CD4-positive, alpha-beta T cell (primary cell): ENCODE results near the gene TMEM94. TPM values are rescaled to one million over a fixed set of nuclear protein-coding genes. Genes with fewer than 3 reads are reported as not detected.

Experiments
- ATAC-seq: fragments of 200-7000 bp; cut with Tn5 transposase; one replicate; pipeline ENCODE4 v1.10.0; 2022; ENCODE audit warnings: mild to moderate bottlenecking; ENCODE audit not compliant: poor library complexity
- CTCF ChIA-PET: fragments of 350-600 bp; sonication (Branson Sonifier 250); formaldehyde crosslinking; loops from one replicate; lab custom pipeline; 2021; ENCODE audit warnings: antibody characterized with exemption, inconsistent platforms; lab: Charles Lee
- POLR2A ChIA-PET: fragments of 350-600 bp; sonication (Branson Sonifier 250); formaldehyde crosslinking; loops from one replicate; lab custom pipeline; 2021; ENCODE audit warnings: antibody characterized with exemption, inconsistent platforms; lab: Charles Lee
- DNase-seq, 14 experiments: peaks; one replicate each; pipeline ENCODE4 v3.0.0-alpha.2; 2013 to 2020; ENCODE audit warnings: mixed read lengths in 2 of 14
- H3K27ac ChIP-seq, 2 donors: one replicate each; pipeline versions ENCODE4 v1.5.1 to v1.7.0; 2013; ENCODE audit warnings: low read length in 2 of 2, low read depth in 1 of 2, mild to moderate bottlenecking in 1 of 2
- H3K27me3 ChIP-seq, 2 experiments: 1 replicate in 1 of 2; 2 replicates in 1 of 2; pipeline versions ENCODE4 v1.6.1 to v1.7.0; 2013; ENCODE audit warnings: low read length in 2 of 2, control low read depth in 1 of 2, mild to moderate bottlenecking in 1 of 2, moderate library complexity in 1 of 2; ENCODE audit not compliant: insufficient read depth in 2 of 2, control insufficient read depth in 1 of 2
- H3K36me3 ChIP-seq: one replicate; pipeline ENCODE4 v1.6.1; 2013; ENCODE audit warnings: low read length, control low read depth; ENCODE audit not compliant: insufficient read depth
- H3K4me1 ChIP-seq: one replicate; pipeline ENCODE4 v1.6.1; 2013; ENCODE audit warnings: low read length, control low read depth; ENCODE audit not compliant: insufficient read depth
- H3K4me3 ChIP-seq: one replicate; pipeline ENCODE4 v1.5.1; 2013; ENCODE audit warnings: mild to moderate bottlenecking, low read length, moderate library complexity
- H3K9me3 ChIP-seq, 2 experiments: 1 replicate in 1 of 2; 2 replicates in 1 of 2; pipeline versions ENCODE4 v1.6.1 to v1.7.0; 2013; ENCODE audit warnings: low read length in 2 of 2, mild to moderate bottlenecking in 2 of 2, control low read depth in 1 of 2, moderate library complexity in 1 of 2; ENCODE audit not compliant: control insufficient read depth in 1 of 2, insufficient read depth in 1 of 2
- H3K27ac Mint-ChIP-seq: one replicate; pipeline ENCODE4 v1.8.0; 2020; ENCODE audit warnings: mixed read lengths
- H3K27me3 Mint-ChIP-seq: one replicate; pipeline ENCODE4 v1.8.0; 2021; ENCODE audit warnings: mixed read lengths
- H3K36me3 Mint-ChIP-seq: one replicate; pipeline ENCODE4 v1.8.0; 2021; ENCODE audit warnings: low read depth, mixed read lengths
- H3K4me1 Mint-ChIP-seq: one replicate; pipeline ENCODE4 v1.8.0; 2021; ENCODE audit warnings: low read depth, mixed read lengths
- H3K4me3 Mint-ChIP-seq: one replicate; pipeline ENCODE4 v1.8.0; 2020; ENCODE audit warnings: mild to moderate bottlenecking, mixed read lengths
- H3K9me3 Mint-ChIP-seq: one replicate; pipeline ENCODE4 v1.8.0; 2020; ENCODE audit warnings: mixed read lengths
- CTCF ChIP-seq: fragments of 200-600 bp; IDR thresholded peaks from one replicate; pipeline ENCODE4 v1.8.0; 2022; ENCODE audit warnings: antibody characterized with exemption, mild to moderate bottlenecking
- intact Hi-C, 2 experiments: fragments of 100-400 bp; cut with DNase I in 1 of 2; cut with micrococcal nuclease in 1 of 2; formaldehyde crosslinking; loops; one replicate each; pipeline versions ENCODE4 v1.15.1 to v1.9.0; 2023 to 2025; cut with DNase I, micrococcal nuclease
- total RNA-seq, 174 experiments: library from RNA in 2 of 174; stranded (reverse) in 2 of 174; gene quantifications; one replicate each; pipeline ENCODE4 v1.2.3 and lab custom pipeline; 2021 to 2026

Gene TMEM94
- total RNA-seq, 2 experiments from 2014 or later: 52.8 to 57.3 TPM

DNA sequence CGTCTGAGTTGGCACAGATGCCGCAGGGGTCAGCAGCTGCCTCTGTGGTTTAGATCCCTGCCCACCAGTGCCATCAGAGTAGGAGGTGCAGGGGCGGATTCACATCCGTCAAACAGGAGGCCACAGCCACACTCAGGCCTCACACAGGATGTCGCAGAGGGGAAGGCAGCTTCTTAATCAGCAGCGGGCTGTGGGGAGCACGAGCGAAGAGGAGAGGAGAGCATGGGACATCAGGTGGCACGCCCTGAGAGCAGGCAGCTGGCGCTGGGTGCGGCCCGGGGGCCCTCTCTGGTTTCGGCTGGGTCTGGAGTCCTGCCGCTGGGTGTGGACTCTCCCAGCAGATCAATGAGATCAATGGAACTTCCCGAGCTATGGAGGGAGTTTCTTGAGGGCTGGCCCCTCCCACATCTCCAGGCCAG lies 78.7 kb downstream of the TMEM94 start:
- peak in 13 of 14 experiments; percentile 31 to 87 (median 48) for DNase-seq
- H3K9me3 ChIP-seq: no peaks in the 10 kb centered on the region
- H3K9me3 Mint-ChIP-seq: no peaks in the 10 kb centered on the region
- no peaks in the 10 kb centered on the region for H3K27me3 ChIP-seq
- ChIA-PET POLR2A (interaction anchor here (0.6 to 2.5 kb wide), 7 partner anchors 9 to 79 kb away, joined by 3 to 16 read pairs (median 5); partner anchors contain the start of genes LLGL2, MYO15B, TMEM94 and TSEN54), CTCF (interaction anchor here (1.6 kb wide), 1 partner anchor 10 kb away, joined by 6 read pairs; the partner anchor contains the start of gene LLGL2)
- intact Hi-C loops: no loop called here
- peaks cover 16% of the 10 kb centered on the region for H3K36me3 Mint-ChIP-seq
- peaks cover 26% of the 10 kb centered on the region for H3K4me1 Mint-ChIP-seq
- peak; percentile 96 for ATAC-seq
- peak overlapping the region; percentile 38 for H3K4me3 Mint-ChIP-seq
- H3K36me3 ChIP-seq: peaks cover 12% of the 10 kb centered on the region
- no peaks in the 10 kb centered on the region for H3K27me3 Mint-ChIP-seq
- no peak for TF ChIP-seq CTCF
- peak overlapping the region; percentile 25 for H3K4me3 ChIP-seq
- peaks cover 25% of the 10 kb centered on the region for H3K4me1 ChIP-seq
- peak overlapping the region; percentile 87 for H3K27ac Mint-ChIP-seq
- H3K27ac ChIP-seq: peak overlapping the region; percentile 35 to 71

- H3K27me3 Mint-ChIP-seq: no peaks in the 10 kb centered on the region
- no peak overlapping the region for H3K4me3 Mint-ChIP-seq
- ATAC-seq (no peak), DNase-seq (no peak)
- Histone ChIP-seq H3K9me3 (no peaks in the 10 kb centered on the region), H3K4me1 (peaks cover 25% of the 10 kb centered on the region), H3K4me3 (no peak overlapping the region), H3K36me3 (peaks cover 14% of the 10 kb centered on the region), H3K27me3 (no peaks in the 10 kb centered on the region), H3K27ac (peak overlapping the region in 1 of 2 donors; percentile 71)
- CTCF ChIA-PET: no interaction called here
- no peaks in the 10 kb centered on the region for H3K9me3 Mint-ChIP-seq
- TF ChIP-seq CTCF: no peak
- H3K27ac Mint-ChIP-seq: peak overlapping the region; percentile 87
- POLR2A ChIA-PET: interaction anchor here (1.1 to 2.5 kb wide), 4 partner anchors 11 to 52 kb away, joined by 4 to 16 read pairs (median 10); partner anchors contain the start of genes LLGL2, MYO15B and TSEN54
- intact Hi-C loops: no loop called here
- peaks cover 26% of the 10 kb centered on the region for H3K4me1 Mint-ChIP-seq
- peaks cover 14% of the 10 kb centered on the region for H3K36me3 Mint-ChIP-seq
Measured at GRCh38 chr17:75535871-75536270, 79.4 kb downstream of the TMEM94 start.

DNA sequence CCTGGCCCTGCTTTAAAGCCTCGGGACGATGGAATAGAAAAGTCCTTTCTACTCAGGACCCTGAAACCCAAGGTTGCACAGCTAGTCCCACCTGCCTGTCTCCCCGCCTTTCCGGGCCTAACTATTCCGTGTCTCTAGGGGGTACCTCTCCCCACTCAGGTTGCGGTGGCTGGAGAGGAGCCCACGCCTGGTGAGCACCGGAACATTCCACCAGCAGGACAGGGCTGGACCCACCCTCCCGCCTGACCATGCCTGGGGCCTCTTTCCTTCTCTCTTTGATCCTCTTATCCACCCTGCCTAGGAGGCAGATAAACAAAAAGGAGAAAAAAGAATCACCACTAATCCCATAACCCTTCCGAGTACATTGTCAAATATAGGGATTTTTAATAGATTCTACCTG lies 79.9 kb downstream of the TMEM94 start:
- ATAC-seq: no peak
- ChIA-PET CTCF (no interaction called here), POLR2A (interaction anchor here (2.5 kb wide), 1 partner anchor 11 kb away, joined by 16 read pairs; the partner anchor contains the start of gene LLGL2)
- Mint-ChIP-seq H3K4me1 (peaks cover 26% of the 10 kb centered on the region), H3K36me3 (peaks cover 14% of the 10 kb centered on the region), H3K9me3 (no peaks in the 10 kb centered on the region), H3K27me3 (no peaks in the 10 kb centered on the region), H3K4me3 (no peak overlapping the region), H3K27ac (no peak overlapping the region)
- peaks cover 12% of the 10 kb centered on the region for H3K36me3 ChIP-seq
- intact Hi-C loops: no loop called here
- H3K27me3 ChIP-seq: no peaks in the 10 kb centered on the region
- TF ChIP-seq CTCF: no peak
- H3K4me1 ChIP-seq: peaks cover 25% of the 10 kb centered on the region
- DNase-seq: no peak
- H3K4me3 ChIP-seq: no peak overlapping the region
- no peak overlapping the region for H3K27ac ChIP-seq
- H3K9me3 ChIP-seq: no peaks in the 10 kb centered on the region
